Mucosa of stomach (tissue), 1 donor: ENCODE results near the gene RNF224.

Experiments
- H3K27me3 ChIP-seq: one replicate; pipeline ENCODE4 v1.7.0; 2013; ENCODE audit warnings: mild to moderate bottlenecking, low read length; ENCODE audit not compliant: control insufficient read depth, insufficient read depth
- H3K36me3 ChIP-seq: one replicate; pipeline ENCODE4 v1.7.0; 2013; ENCODE audit warnings: low read length; ENCODE audit not compliant: control insufficient read depth, insufficient read depth
- H3K4me1 ChIP-seq: one replicate; pipeline ENCODE4 v1.7.0; 2013; ENCODE audit warnings: mild to moderate bottlenecking, low read length; ENCODE audit not compliant: control insufficient read depth, insufficient read depth
- H3K4me3 ChIP-seq: one replicate; pipeline ENCODE4 v1.7.0; 2013; ENCODE audit warnings: low read length
- H3K9ac ChIP-seq: one replicate; pipeline ENCODE4 v1.7.0; 2013; ENCODE audit warnings: mild to moderate bottlenecking, low read length, moderate library complexity
- H3K9me3 ChIP-seq: one replicate; pipeline ENCODE4 v1.7.0; 2013; ENCODE audit warnings: mild to moderate bottlenecking, low read length, moderate library complexity; ENCODE audit not compliant: control insufficient read depth
- donor health status: Pancreatic carcinoma.

The RNF224 gene

GRCh38 chr9:137219757-137220316, 7.5 kb upstream of the RNF224 start:
- Histone ChIP-seq H3K36me3 (no peaks in the 10 kb centered on the region), H3K9me3 (no peaks in the 10 kb centered on the region), H3K9ac (no peak overlapping the region), H3K4me1 (peaks cover 46% of the 10 kb centered on the region), H3K27me3 (no peaks in the 10 kb centered on the region), H3K4me3 (no peak overlapping the region)

DNA sequence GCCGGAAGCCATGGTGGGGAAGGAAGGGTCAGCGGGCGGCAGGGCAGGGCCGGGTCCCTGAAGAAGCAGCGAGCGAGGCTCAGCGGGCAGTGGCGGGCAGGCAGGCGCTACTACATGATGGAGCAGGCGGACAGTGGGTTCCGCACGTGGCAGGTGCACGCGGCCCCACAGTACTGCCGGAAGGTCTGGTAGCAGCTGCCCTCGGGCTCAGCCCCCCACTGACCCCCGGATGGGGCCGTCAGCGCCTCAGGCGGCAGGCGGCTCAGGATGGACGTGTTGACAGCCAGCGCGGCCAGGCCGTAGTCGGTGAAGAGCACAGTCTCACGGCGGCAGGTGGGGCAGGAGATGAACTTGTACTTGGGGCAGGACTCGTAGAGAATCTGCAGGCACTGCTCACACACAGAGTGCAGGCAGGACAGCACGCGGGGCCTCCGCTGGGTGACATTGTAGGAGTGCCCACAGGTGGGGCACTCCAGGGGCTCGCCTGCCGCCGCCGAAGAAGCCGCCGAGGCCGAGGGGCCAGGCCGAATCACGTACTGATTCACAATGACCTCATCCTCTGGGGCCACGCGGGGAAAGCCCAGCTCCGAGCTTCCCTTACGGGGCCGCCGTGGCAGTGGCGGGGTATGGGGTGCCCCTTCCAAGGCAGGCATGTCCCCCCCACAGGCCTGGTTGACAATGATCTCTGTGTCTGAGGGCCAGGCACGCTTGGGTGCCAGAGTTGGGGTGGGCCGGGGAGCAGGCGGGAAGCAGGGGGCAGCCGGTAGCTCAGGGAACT, 6.8 kb upstream of the RNF224 start:
- Histone ChIP-seq H3K9ac (no peak overlapping the region), H3K4me3 (no peak overlapping the region), H3K27me3 (no peaks in the 10 kb centered on the region), H3K36me3 (no peaks in the 10 kb centered on the region), H3K4me1 (peaks cover 53% of the 10 kb centered on the region), H3K9me3 (no peaks in the 10 kb centered on the region)

DNA sequence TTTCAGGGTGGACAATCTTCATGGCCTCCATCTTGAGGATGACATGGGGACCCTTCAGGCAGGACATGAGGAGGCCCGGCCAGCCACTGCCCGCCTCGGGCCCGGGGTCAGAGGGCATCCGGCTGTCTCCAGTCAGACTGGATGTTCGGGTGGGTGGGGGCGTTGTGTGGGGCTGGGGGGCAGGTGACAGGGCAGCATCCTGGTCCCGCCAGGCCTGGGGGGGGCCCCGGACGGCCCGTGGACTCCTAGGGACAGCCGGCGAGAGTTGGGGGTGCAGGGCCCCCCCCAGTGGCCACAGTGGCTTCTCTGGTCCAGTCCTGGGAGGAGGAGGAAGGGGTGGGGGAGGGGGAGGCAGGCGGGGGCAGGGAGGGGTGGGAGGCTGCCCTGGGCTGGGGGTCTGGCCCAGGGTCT, 6.2 kb upstream of the RNF224 start:
- Histone ChIP-seq H3K27me3 (no peaks in the 10 kb centered on the region), H3K4me1 (peaks cover 58% of the 10 kb centered on the region), H3K4me3 (no peak overlapping the region), H3K9ac (no peak overlapping the region), H3K36me3 (no peaks in the 10 kb centered on the region), H3K9me3 (no peaks in the 10 kb centered on the region)

DNA sequence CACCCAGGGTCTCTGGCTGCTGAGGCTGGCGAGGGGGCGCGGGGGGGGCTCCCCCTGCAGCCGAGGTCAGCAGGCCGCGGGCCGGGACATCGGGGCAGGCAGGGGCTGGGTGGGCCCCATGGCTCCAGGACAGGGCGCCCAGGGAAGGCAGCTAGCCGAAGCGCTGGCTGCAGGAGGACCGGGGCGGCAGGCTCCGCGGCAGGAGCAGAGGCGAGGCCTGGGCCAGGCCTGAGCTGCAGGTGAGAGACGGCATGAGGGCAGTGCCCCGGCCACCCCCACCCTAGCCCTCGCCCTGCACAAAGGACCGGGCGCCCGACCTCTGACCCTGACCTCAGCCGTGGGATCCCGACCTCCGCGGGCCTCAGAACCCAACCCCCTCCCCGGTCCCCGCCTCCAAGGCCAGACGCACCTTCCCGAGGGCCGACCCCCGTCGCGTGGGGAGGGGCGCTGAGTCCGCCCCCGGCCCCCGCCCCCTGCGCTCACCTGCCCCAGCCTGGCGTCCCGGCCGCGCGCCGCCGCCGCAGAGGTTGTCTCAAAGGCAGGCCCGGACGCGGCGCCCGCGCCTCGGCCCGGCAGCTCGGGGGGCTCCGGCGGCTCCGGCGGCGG, 5.7 kb upstream of the RNF224 start:
- Histone ChIP-seq H3K9ac (no peak overlapping the region), H3K36me3 (no peaks in the 10 kb centered on the region), H3K4me1 (peaks cover 62% of the 10 kb centered on the region), H3K4me3 (no peak overlapping the region), H3K9me3 (no peaks in the 10 kb centered on the region), H3K27me3 (no peaks in the 10 kb centered on the region)

DNA sequence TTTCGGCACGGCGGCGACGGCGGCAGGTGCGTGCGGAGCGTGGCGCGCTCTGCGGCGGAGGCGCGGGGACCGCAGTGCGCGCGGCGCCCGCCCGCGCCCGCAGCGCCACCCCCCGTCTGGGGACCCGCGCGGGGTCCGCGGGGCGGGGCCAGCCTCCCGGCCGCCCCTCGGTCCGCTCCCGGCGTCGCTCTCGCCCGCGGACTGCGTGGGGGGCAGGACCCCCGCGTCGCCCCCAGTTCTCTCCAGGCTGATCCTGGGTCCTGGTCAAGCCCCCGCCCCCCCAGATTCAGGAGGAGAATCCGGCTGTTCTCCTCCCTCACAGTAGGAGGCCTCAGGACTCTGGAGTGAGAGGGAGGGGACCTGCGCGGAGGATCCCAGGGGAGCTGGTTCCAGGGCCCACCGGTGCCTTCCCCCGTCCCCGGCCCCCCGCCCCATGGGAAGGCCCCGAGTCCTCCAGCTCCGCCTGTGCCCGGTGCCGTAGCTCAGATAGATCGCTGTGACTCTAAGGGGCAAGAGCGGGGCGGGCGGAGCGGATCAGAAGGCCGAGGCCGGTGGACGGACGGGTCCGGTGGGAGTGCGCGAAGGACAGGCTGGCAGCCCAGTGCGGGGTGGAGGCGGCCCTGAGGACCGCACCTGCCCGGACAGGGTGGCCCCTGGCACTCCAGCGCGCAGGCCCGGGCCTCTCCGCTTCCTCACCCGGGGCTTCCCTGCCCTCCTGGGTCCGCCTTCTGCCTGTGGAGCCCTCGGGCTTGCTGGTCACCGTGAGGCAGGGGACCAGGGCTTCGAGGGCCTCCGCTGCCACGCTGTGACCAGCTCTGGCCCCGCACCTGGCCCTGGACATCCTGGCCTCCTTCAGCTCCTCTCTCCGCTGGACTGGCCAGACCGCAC, 4.9 kb upstream of the RNF224 start, which contains the start of gene RNF208:
TSS of gene RNF208 (minus strand) at position 51 of the 888 bp plus-strand sequence. CDS start 1,028 bp downstream, outside the sequence.
- H3K4me3 ChIP-seq: peak within 1 kb of the TSS; percentile 56
- peak within 1 kb of the TSS; percentile 49 for H3K9ac ChIP-seq
- H3K9me3 ChIP-seq: no peaks in the 10 kb centered on the region
- H3K27me3 ChIP-seq: no peaks in the 10 kb centered on the region
- peaks cover 65% of the 10 kb centered on the region for H3K4me1 ChIP-seq
- H3K36me3 ChIP-seq: no peaks in the 10 kb centered on the region

DNA sequence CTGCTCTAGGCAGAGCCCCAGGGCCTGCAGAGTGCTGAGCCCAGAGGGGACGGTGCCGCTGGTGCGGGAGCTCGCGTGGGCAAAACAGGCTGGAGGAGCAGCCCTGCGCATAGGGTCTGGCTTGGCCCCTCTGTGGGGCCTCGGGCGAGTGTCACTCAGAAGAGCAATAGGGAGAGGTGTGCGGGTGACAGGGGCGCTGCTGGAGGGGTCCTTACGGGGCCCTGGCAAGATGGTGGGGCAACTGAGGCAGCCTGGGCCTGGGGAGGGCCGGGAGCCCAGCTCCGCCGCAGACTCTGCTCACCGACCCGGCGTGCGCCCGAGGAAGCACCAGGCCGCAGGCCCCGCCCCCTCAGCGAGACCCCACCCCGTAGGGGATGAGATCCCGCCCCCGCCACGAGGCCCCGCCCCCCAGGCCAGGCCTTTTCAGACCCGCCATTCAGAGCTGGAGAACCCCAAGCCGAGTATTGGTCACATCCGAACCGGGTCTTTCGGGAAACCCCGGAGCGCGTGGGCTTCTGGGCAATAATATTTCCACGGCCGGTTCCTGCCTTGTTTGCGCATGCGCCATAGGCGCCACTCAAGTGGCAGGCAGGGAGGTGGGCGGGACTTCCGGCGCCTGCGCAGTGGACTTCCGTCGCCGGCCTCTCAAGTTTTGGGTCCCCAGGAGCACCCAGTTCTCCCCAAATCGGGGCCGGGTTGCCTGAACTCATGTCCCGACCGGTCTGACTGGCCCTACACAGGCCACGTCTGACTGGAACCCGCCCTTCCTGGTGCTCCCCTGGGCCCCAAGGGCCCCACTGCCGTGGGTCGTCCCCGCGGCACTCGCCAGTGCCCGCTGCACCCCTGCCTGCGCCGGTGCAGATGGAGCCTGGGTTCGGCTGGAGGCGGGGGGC, 4.0 kb upstream of the RNF224 start:
- H3K4me1 ChIP-seq: peaks cover 70% of the 10 kb centered on the region
- peak overlapping the region; percentile 80 for H3K4me3 ChIP-seq

DNA sequence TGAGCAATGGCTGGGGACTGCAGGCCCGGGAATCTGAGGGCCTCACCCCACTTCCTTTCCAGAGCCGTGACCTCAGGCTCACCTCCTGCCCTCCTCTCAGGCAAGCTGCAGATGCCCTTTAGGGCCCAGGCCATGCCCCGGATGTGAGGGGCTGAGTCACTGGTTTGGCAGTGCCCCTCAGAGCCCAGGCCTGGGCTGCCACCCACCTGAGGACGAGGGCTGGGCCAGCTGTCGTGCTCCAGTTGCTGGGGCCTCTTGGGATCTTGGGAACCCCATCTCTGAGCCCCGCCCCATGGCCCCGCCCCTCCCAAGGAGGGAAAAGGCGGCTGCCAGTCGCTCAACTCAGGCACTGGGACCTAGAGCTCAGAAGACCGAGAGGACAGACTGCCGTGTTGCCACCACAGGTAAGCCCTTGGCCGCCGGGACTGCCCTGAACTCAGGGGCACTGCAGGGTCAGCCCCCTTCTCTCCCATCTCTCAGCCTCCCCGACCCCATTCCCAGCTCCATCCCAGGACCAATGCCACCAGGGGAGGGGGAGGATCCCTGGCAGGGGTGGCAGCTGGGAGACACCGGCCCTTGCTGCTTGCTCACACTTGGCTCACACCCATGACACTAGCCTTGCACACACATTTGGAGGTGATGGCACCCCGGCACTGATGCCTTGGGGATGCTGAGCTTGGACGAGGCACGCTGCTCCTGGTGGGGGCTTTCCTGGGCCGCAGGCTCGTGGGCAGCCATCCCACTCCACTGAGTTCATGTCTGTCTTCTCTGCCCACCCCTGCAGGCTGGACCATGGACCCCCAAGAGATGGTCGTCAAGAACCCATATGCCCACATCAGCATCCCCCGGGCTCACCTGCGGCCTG, 2.2 kb upstream of the RNF224 start, which contains the start of gene CYSRT1:
TSS of gene CYSRT1 (plus strand) at position 345 of the 865 bp plus-strand sequence. CDS start at position 793, 448 bp downstream.
- H3K4me1 ChIP-seq: peaks cover 61% of the 10 kb centered on the region
- no peaks in the 10 kb centered on the region for H3K9me3 ChIP-seq
- H3K36me3 ChIP-seq: no peaks in the 10 kb centered on the region
- H3K4me3 ChIP-seq: peak within 1 kb of the TSS; percentile 80
- peaks cover 10% of the 10 kb centered on the region for H3K27me3 ChIP-seq
- peak within 1 kb of the TSS; percentile 88 for H3K9ac ChIP-seq

More for the DNA sequence above, 4.0 kb upstream of the RNF224 start:
- Histone ChIP-seq H3K36me3 (no peaks in the 10 kb centered on the region), H3K9me3 (no peaks in the 10 kb centered on the region), H3K27me3 (no peaks in the 10 kb centered on the region), H3K9ac (peak overlapping the region; percentile 88)

- H3K4me3 ChIP-seq: no peak overlapping the region
- H3K27me3 ChIP-seq: peaks cover 15% of the 10 kb centered on the region
- no peaks in the 10 kb centered on the region for H3K9me3 ChIP-seq
- no peak overlapping the region for H3K9ac ChIP-seq
- peaks cover 55% of the 10 kb centered on the region for H3K4me1 ChIP-seq
- H3K36me3 ChIP-seq: no peaks in the 10 kb centered on the region
Observed at GRCh38 chr9:137225699-137226331, 1.5 kb upstream of the RNF224 start.

GRCh38 chr9:137226338-137227053, 806 bp upstream of the RNF224 start:
- Histone ChIP-seq H3K27me3 (peaks cover 17% of the 10 kb centered on the region), H3K36me3 (no peaks in the 10 kb centered on the region), H3K9ac (peak overlapping the region; percentile 41), H3K4me3 (no peak overlapping the region), H3K4me1 (peaks cover 55% of the 10 kb centered on the region), H3K9me3 (no peaks in the 10 kb centered on the region)
